Hippocampal formation (tissue), 2 donors: Measurements from ENCODE around the gene HBG1.
"Not testable (repeated sequence)": the region's sequence is repeated elsewhere in the genome, so short reads cannot be mapped to it uniquely, and the experiment has no call there.

Source experiments
- DNase-seq, 2 donors: peaks; one replicate each; lab custom pipeline; 2025; lab: John Stamatoyannopoulos, UW

The HBG1 gene

GRCh38 chr11:5277807-5278382 lies 28.2 kb upstream of the HBG1 start:
- DNase-seq = no peak

GRCh38 chr11:5276697-5277096 lies 27.0 kb upstream of the HBG1 start:
- no peak for DNase-seq

- DNase-seq = no peak
Measured at GRCh38 chr11:5275369-5276110, 25.9 kb upstream of the HBG1 start.

- no peak for DNase-seq
Measured at GRCh38 chr11:5274395-5274794, 24.7 kb upstream of the HBG1 start.

GRCh38 chr11:5272395-5273017 lies 22.8 kb upstream of the HBG1 start:
- DNase-seq = no peak

- no peak for DNase-seq
Measured at GRCh38 chr11:5269715-5270147, 20.1 kb upstream of the HBG1 start, which contains the start of gene HBE1. TSS of gene HBE1 (minus strand) at chr11:5269945. CDS start at chr11:5269890, 55 bp downstream.

GRCh38 chr11:5267033-5267563 lies 17.4 kb upstream of the HBG1 start:
- DNase-seq = no peak

- no peak for DNase-seq
Measured at GRCh38 chr11:5266609-5267008, 17.0 kb upstream of the HBG1 start.

GRCh38 chr11:5265832-5266231 lies 16.2 kb upstream of the HBG1 start:
- DNase-seq = no peak

- DNase-seq = no peak
Measured at GRCh38 chr11:5258543-5259262, 9.0 kb upstream of the HBG1 start.

GRCh38 chr11:5257296-5257695 lies 7.6 kb upstream of the HBG1 start:
- no peak for DNase-seq

- DNase-seq = not testable (repeated sequence)
Measured at GRCh38 chr11:5254646-5255413, 5.2 kb upstream of the HBG1 start, which contains the start of gene HBG2. TSS of gene HBG2 (minus strand) at chr11:5254781. CDS start at chr11:5254728, 53 bp downstream.

- DNase-seq = not testable (repeated sequence)
Measured at GRCh38 chr11:5254023-5254422, 4.4 kb upstream of the HBG1 start.

- not testable (repeated sequence) for DNase-seq
Measured at GRCh38 chr11:5253440-5253839, 3.8 kb upstream of the HBG1 start.

- DNase-seq = no peak
Measured at GRCh38 chr11:5252919-5253265, 3.2 kb upstream of the HBG1 start.

- no peak for DNase-seq
Measured at GRCh38 chr11:5252192-5252918, 2.7 kb upstream of the HBG1 start.

GRCh38 chr11:5251746-5252145 lies 2.1 kb upstream of the HBG1 start:
- DNase-seq = no peak

GRCh38 chr11:5250543-5251204 lies 1.0 kb upstream of the HBG1 start:
- no peak for DNase-seq

- DNase-seq = not testable (repeated sequence)
Measured at GRCh38 chr11:5248498-5248897, 1.2 kb downstream of the HBG1 start.
